ENCODE data around the gene ITGB7. TPM values are rescaled to one million over a fixed set of nuclear protein-coding genes. Genes with fewer than 3 reads are reported as not detected.

The ITGB7 gene
- total and polyA plus RNA-seq, 9 of the 15 experiments (the other 6 are each of a cell fraction or from before 2014, with no cell fraction given) = 0.06 to 2.0 (median 0.67) TPM

GRCh38 chr12:53200458-53201176 is 6.4 kb downstream of the ITGB7 start (continued):
- no peak for TF ChIP-seq YY1 (IDR thresholded peaks at IDR 0.05; ENCODE audit: borderline replicate concordance in 1 of 3, control insufficient read depth in 1 of 3, extremely low read depth in 1 of 3, insufficient read depth in 3 of 3, insufficient read length in 1 of 3, insufficient replicate concordance in 2 of 3, low read depth in 1 of 3, low read length in 2 of 3)
- peak; percentile 54 for TF ChIP-seq PKNOX1 (IDR thresholded peaks at IDR 0.05)
- TF ChIP-seq L3MBTL2 (IDR thresholded peaks at IDR 0.05) = peak; percentile 30; the same call in 1 of the 2 replicates
- TF ChIP-seq HLTF (IDR thresholded peaks at IDR 0.05) = no peak
- TF ChIP-seq ZFP1 (CRISPR knock-in tag; IDR thresholded peaks at IDR 0.05) = no peak
- TF ChIP-seq NR2C1 (IDR thresholded peaks at IDR 0.05) = no peak
- TF ChIP-seq NR2C1 (tag; IDR thresholded peaks at IDR 0.05) = 0 out of 2 replicates have a peak, but pooled peaks have one; percentile 6
- no peak for TF ChIP-seq MIER1 (IDR thresholded peaks at IDR 0.05; ENCODE audit: low read depth)
- TF ChIP-seq RAD51 (IDR thresholded peaks at IDR 0.05; ENCODE audit: borderline replicate concordance, low read depth) = no peak
- TF ChIP-seq USF1 (CRISPR knock-in tag; IDR thresholded peaks at IDR 0.05) = no peak
- no peak; the same call in 1 of the 2 replicates for TF ChIP-seq ARID4B (CRISPR knock-in tag; IDR thresholded peaks at IDR 0.05)
- TF ChIP-seq BCLAF1 (IDR thresholded peaks at IDR 0.05; ENCODE audit: borderline replicate concordance in 1 of 2, control insufficient read depth in 1 of 2, low read depth in 2 of 2, low read length in 1 of 2) = no peak
- no peak for TF ChIP-seq ZBTB8A (IDR thresholded peaks at IDR 0.05; ENCODE audit: partially characterized antibody)
- TF ChIP-seq ZNF263 (CRISPR knock-in tag; IDR thresholded peaks at IDR 0.05; ENCODE audit: borderline replicate concordance) = peak; percentile 88
